HepG2 (cell line): ENCODE data around the gene RTEL1. TPM values are rescaled to one million over a fixed set of nuclear protein-coding genes. Genes with fewer than 3 reads are reported as not detected.
A peak's percentile ranks its signal among the peaks of the same experiment; 100 is the strongest.

Experiments
- ARHGAP35 ChIP-seq: sonication (generic); formaldehyde crosslinking; IDR thresholded peaks from 2 replicates; pipeline ENCODE4 v1.9.0; 2022; ENCODE audit warnings: mild to moderate bottlenecking, inconsistent platforms, moderate library complexity, missing genetic modification reagents, borderline replicate concordance
- GABPB1 ChIP-seq: IDR thresholded peaks from 2 replicates; pipeline ENCODE4 v1.6.1; 2016; ENCODE audit warnings: mild to moderate bottlenecking, missing genetic modification reagents, moderate library complexity, missing compliant biosample characterization
- JUN ChIP-seq: sonication (generic); formaldehyde crosslinking; IDR thresholded peaks from 2 replicates; pipeline ENCODE4 v1.4.0; 2020; ENCODE audit warnings: mild to moderate bottlenecking, missing genetic modification reagents
- KDM5A ChIP-seq: fragments of 200-600 bp; sonication (generic); IDR thresholded peaks from 2 replicates; pipeline ENCODE4 v1.7.0; 2018; ENCODE audit warnings: antibody characterized with exemption, mild to moderate bottlenecking, low read length, borderline replicate concordance
- KDM6A ChIP-seq: IDR thresholded peaks from 2 replicates; pipeline ENCODE4 v1.6.1; 2016; ENCODE audit warnings: low read depth
- MAZ ChIP-seq, 2 experiments: sonication (generic) in 1 of 2; formaldehyde crosslinking in 1 of 2; IDR thresholded peaks; 2 replicates each; pipeline versions ENCODE4 v1.5.0 to v1.6.1; 2012 to 2020; ENCODE audit warnings: low read depth in 2 of 2, mild to moderate bottlenecking in 2 of 2, borderline replicate concordance in 1 of 2, improper control_type of control experiment in 1 of 2, low read length in 1 of 2, missing genetic modification reagents in 1 of 2, moderate library complexity in 1 of 2
- NBN ChIP-seq: fragments of 450-650 bp; conservative IDR thresholded peaks from 2 replicates; pipeline ENCODE4 v1.6.1; 2017
- NFKB2 ChIP-seq: sonication (generic); formaldehyde crosslinking; IDR thresholded peaks from 2 replicates; pipeline ENCODE4 v1.4.0; 2020; ENCODE audit warnings: missing genetic modification reagents, borderline replicate concordance
- ZBTB38 ChIP-seq: sonication (generic); formaldehyde crosslinking; IDR thresholded peaks from 2 replicates; pipeline ENCODE4 v1.5.1; 2020; ENCODE audit warnings: mild to moderate bottlenecking, missing genetic modification reagents
- ZNF33B ChIP-seq: sonication (generic); formaldehyde crosslinking; IDR thresholded peaks from 2 replicates; pipeline ENCODE4 v1.5.1; 2020; ENCODE audit warnings: mild to moderate bottlenecking, missing genetic modification reagents
- ZNF572 ChIP-seq: sonication (generic); formaldehyde crosslinking; IDR thresholded peaks from 2 replicates; pipeline ENCODE4 v1.5.1; 2020; ENCODE audit warnings: mild to moderate bottlenecking, missing genetic modification reagents
- polyA plus RNA-seq, 8 experiments: library from polyadenylated mRNA; depleted of rRNA in 3 of 8; stranded (reverse) in 7 of 8; unstranded in 1 of 8; fragments of >200 nt; fragmentation: Illumina TruSeq in 4 of 8; extraction: Trizol in 4 of 8; gene quantifications; 2 replicates each; pipeline versions ENCODE4 v1.2.1 to v1.2.3, GENCODE V29; 2011 to 2016; ENCODE audit warnings: low read depth in 4 of 8, missing spikeins in 1 of 8, mixed read lengths in 1 of 8; ENCODE audit not compliant: insufficient read depth in 1 of 8
- total RNA-seq, 5 experiments: library from RNA; depleted of rRNA; stranded (reverse); fragments of >200 nt; fragmentation: Illumina TruSeq; extraction: Trizol; gene quantifications; 2 replicates each; pipeline ENCODE4 v1.2.3, GENCODE V29; 2016; ENCODE audit warnings: low read depth in 1 of 5
- TF ChIP-seq, protein P1 (sequence below): sonication (generic); formaldehyde crosslinking; IDR thresholded peaks from 2 replicates; pipeline ENCODE4 v1.5.0; 2020; ENCODE audit warnings: mild to moderate bottlenecking, missing genetic modification reagents, borderline replicate concordance
- TF ChIP-seq, protein P2 (sequence below): sonication (generic); formaldehyde crosslinking; IDR thresholded peaks from 2 replicates; pipeline ENCODE4 v1.8.0; 2023; ENCODE audit warnings: mild to moderate bottlenecking, missing genetic modification reagents
- TF ChIP-seq, protein P3 (sequence below): sonication (generic); formaldehyde crosslinking; IDR thresholded peaks from 2 replicates; pipeline ENCODE4 v1.9.0; 2022; ENCODE audit warnings: low read depth, missing genetic modification reagents

Gene RTEL1
- total and polyA plus RNA-seq, 2 of the 13 experiments (the other 11 are each of a cell fraction or from before 2014, with no cell fraction given) = 21.8 to 36.4 TPM

DNA sequence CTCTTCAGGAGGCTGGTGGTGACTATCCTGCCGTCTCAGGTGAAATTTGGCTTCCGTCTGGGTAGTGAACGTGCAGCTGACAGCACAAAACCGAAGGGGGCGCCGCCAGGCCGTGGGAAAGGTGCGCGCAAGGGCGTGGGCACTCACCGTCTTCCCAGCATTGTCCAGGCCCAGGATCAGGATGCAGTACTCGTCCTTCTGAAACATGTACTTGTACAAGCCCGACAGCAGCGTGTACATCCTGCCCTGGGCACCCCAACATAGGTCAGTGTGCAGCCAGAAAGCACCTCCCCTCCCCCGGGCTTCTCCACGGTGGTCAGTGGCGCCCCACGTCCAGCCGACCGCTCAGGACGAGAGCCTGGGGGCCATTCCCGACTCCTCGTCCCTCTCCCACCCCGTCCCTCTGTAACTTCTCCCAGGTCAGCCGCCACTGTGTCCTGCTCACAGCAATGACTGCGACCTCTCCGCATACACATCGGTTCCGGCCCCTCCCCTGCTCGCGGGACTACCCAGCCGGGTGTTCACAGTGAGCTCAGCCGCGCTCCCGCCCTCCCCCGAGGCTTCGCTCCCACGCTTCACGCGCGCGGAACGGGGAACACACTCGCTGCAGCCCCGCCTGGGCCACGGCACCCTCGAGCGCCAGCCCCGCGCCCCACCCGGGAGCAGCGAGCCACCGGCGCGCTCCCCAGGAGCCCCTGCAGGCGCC, 48.9 kb downstream of the RTEL1 start (continued):
- TF ChIP-seq, protein P1, sequence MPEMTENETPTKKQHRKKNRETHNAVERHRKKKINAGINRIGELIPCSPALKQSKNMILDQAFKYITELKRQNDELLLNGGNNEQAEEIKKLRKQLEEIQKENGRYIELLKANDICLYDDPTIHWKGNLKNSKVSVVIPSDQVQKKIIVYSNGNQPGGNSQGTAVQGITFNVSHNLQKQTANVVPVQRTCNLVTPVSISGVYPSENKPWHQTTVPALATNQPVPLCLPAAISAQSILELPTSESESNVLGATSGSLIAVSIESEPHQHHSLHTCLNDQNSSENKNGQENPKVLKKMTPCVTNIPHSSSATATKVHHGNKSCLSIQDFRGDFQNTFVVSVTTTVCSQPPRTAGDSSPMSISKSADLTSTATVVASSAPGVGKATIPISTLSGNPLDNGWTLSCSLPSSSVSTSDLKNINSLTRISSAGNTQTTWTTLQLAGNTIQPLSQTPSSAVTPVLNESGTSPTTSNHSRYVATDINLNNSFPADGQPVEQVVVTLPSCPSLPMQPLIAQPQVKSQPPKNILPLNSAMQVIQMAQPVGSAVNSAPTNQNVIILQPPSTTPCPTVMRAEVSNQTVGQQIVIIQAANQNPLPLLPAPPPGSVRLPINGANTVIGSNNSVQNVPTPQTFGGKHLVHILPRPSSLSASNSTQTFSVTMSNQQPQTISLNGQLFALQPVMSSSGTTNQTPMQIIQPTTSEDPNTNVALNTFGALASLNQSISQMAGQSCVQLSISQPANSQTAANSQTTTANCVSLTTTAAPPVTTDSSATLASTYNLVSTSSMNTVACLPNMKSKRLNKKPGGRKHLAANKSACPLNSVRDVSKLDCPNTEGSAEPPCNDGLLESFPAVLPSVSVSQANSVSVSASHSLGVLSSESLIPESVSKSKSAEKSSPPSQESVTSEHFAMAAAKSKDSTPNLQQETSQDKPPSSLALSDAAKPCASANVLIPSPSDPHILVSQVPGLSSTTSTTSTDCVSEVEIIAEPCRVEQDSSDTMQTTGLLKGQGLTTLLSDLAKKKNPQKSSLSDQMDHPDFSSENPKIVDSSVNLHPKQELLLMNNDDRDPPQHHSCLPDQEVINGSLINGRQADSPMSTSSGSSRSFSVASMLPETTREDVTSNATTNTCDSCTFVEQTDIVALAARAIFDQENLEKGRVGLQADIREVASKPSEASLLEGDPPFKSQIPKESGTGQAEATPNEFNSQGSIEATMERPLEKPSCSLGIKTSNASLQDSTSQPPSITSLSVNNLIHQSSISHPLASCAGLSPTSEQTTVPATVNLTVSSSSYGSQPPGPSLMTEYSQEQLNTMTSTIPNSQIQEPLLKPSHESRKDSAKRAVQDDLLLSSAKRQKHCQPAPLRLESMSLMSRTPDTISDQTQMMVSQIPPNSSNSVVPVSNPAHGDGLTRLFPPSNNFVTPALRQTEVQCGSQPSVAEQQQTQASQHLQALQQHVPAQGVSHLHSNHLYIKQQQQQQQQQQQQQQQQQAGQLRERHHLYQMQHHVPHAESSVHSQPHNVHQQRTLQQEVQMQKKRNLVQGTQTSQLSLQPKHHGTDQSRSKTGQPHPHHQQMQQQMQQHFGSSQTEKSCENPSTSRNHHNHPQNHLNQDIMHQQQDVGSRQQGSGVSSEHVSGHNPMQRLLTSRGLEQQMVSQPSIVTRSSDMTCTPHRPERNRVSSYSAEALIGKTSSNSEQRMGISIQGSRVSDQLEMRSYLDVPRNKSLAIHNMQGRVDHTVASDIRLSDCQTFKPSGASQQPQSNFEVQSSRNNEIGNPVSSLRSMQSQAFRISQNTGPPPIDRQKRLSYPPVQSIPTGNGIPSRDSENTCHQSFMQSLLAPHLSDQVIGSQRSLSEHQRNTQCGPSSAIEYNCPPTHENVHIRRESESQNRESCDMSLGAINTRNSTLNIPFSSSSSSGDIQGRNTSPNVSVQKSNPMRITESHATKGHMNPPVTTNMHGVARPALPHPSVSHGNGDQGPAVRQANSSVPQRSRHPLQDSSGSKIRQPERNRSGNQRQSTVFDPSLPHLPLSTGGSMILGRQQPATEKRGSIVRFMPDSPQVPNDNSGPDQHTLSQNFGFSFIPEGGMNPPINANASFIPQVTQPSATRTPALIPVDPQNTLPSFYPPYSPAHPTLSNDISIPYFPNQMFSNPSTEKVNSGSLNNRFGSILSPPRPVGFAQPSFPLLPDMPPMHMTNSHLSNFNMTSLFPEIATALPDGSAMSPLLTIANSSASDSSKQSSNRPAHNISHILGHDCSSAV = no peak
- TF ChIP-seq, protein P2, sequence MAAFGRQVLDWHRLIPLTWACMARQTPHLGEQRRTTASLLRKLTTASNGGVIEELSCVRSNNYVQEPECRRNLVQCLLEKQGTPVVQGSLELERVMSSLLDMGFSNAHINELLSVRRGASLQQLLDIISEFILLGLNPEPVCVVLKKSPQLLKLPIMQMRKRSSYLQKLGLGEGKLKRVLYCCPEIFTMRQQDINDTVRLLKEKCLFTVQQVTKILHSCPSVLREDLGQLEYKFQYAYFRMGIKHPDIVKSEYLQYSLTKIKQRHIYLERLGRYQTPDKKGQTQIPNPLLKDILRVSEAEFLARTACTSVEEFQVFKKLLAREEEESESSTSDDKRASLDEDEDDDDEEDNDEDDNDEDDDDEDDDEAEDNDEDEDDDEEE (CRISPR knock-in tag) = peak; percentile 81; the same call in 1 of the 2 replicates
- TF ChIP-seq NFKB2 (CRISPR knock-in tag) (peak; percentile 11; the same call in 1 of the 2 replicates), JUN (CRISPR knock-in tag) (no peak), MAZ (IDR thresholded peaks at IDR 0.05; ENCODE audit: borderline replicate concordance, low read depth, low read length) (peak; percentile 30; the same call in 1 of the 2 replicates), MAZ (CRISPR knock-in tag; IDR thresholded peaks at IDR 0.05; ENCODE audit: low read depth) (no peak), GABPB1 (CRISPR knock-in tag) (peak; percentile 39; the same call in 1 of the 2 replicates), ZNF33B (no peak), ARHGAP35 (CRISPR knock-in tag) (0 out of 2 replicates have a peak, but pooled peaks have one; percentile 20), ZNF572 (CRISPR knock-in tag) (no peak), ZBTB38 (CRISPR knock-in tag) (peak; percentile 81), KDM5A (peak; percentile 70; the same call in 1 of the 2 replicates), KDM6A (CRISPR knock-in tag) (no peak), NBN (no peak)
- TF ChIP-seq, protein P3, sequence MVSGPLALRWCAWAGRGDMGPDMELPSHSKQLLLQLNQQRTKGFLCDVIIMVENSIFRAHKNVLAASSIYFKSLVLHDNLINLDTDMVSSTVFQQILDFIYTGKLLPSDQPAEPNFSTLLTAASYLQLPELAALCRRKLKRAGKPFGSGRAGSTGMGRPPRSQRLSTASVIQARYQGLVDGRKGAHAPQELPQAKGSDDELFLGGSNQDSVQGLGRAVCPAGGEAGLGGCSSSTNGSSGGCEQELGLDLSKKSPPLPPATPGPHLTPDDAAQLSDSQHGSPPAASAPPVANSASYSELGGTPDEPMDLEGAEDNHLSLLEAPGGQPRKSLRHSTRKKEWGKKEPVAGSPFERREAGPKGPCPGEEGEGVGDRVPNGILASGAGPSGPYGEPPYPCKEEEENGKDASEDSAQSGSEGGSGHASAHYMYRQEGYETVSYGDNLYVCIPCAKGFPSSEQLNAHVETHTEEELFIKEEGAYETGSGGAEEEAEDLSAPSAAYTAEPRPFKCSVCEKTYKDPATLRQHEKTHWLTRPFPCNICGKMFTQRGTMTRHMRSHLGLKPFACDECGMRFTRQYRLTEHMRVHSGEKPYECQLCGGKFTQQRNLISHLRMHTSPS (CRISPR knock-in tag) = peak; percentile 57; the same call in 1 of the 2 replicates
